PC-3 (cell line): Measurements from ENCODE around the gene PTRH2. TPM values are rescaled to one million over a fixed set of nuclear protein-coding genes. Genes with fewer than 3 reads are reported as not detected.

Experiments used
- ATAC-seq: fragments of 200-7000 bp; cut with Tn5 transposase; 2 replicates; pipeline ENCODE4 v1.9.1; 2020; ENCODE audit warnings: mild to moderate bottlenecking, moderate library complexity
- BruUV-seq: library from RNA; stranded (reverse); fragments of 400-500 nt; replicated peaks from 2 replicates; lab custom pipeline; 2021; lab: Mats Ljungman, UMichigan
- CTCF ChIA-PET: fragments of 300-600 bp; sonication (Branson Sonifier 250); formaldehyde crosslinking; loops from one replicate; lab custom pipeline; 2022; ENCODE audit warnings: antibody characterized with exemption; lab: Charles Lee
- POLR2A ChIA-PET: fragments of 300-600 bp; sonication (Branson Sonifier 250); formaldehyde crosslinking; loops from one replicate; lab custom pipeline; 2022; ENCODE audit warnings: antibody characterized with exemption; ENCODE audit not compliant: unreplicated experiment; lab: Charles Lee
- DNase-seq: peaks from one replicate; pipeline ENCODE4 v3.0.0-alpha.2; 2015
- H2AFZ ChIP-seq: fragments of 300-600 bp; sonication (generic); 2 replicates; pipeline ENCODE4 v1.6.0; 2016; ENCODE audit warnings: antibody characterized with exemption, low read length
- H3F3A ChIP-seq: fragments of 300-600 bp; sonication (generic); one replicate; pipeline ENCODE4 v1.6.0; 2017; ENCODE audit warnings: antibody characterized with exemption, low read length, control low read depth, mild to moderate bottlenecking; ENCODE audit not compliant: unreplicated experiment
- H3K27ac ChIP-seq: fragments of 300-600 bp; sonication (generic); 2 replicates; pipeline ENCODE4 v1.5.1; 2016; ENCODE audit warnings: mild to moderate bottlenecking, low read length
- H3K27me3 ChIP-seq: fragments of 300-600 bp; sonication (generic); 2 replicates; pipeline ENCODE4 v1.6.1; 2016; ENCODE audit warnings: low read length, mixed read lengths
- H3K36me3 ChIP-seq: fragments of 300-600 bp; sonication (generic); 2 replicates; pipeline ENCODE4 v1.6.1; 2016; ENCODE audit warnings: low read depth, mixed run types, low read length, mixed read lengths
- H3K4me1 ChIP-seq: fragments of 300-600 bp; sonication (generic); 2 replicates; pipeline ENCODE4 v1.5.1; 2016; ENCODE audit warnings: low read length; ENCODE audit not compliant: insufficient read depth
- H3K4me2 ChIP-seq: fragments of 300-600 bp; sonication (generic); 2 replicates; pipeline ENCODE4 v1.6.0; 2016; ENCODE audit warnings: low read length
- H3K4me3 ChIP-seq: fragments of 300-600 bp; sonication (generic); 2 replicates; pipeline ENCODE4 v1.5.1; 2016; ENCODE audit warnings: mild to moderate bottlenecking, low read length, mixed read lengths
- H3K79me2 ChIP-seq: fragments of 300-600 bp; sonication (generic); 2 replicates; pipeline ENCODE4 v1.6.1; 2017; ENCODE audit warnings: low read length, mixed read lengths
- H3K9ac ChIP-seq: fragments of 300-600 bp; sonication (generic); 2 replicates; pipeline ENCODE4 v1.6.0; 2016; ENCODE audit warnings: mild to moderate bottlenecking, low read length
- H3K9me2 ChIP-seq: fragments of 300-600 bp; sonication (generic); replicated peaks from 2 replicates; pipeline ENCODE4 v1.6.1; 2016; ENCODE audit warnings: mixed run types, low read length, mixed read lengths
- H3K9me3 ChIP-seq: fragments of 300-600 bp; sonication (generic); 2 replicates; pipeline ENCODE4 v1.6.1; 2016; ENCODE audit warnings: low read length, mixed read lengths
- H4K20me1 ChIP-seq: fragments of 300-600 bp; sonication (generic); 2 replicates; pipeline ENCODE4 v1.6.1; 2016; ENCODE audit warnings: low read length, mixed read lengths
- EZH2 ChIP-seq: fragments of 300-600 bp; sonication (generic); IDR thresholded peaks from one replicate; pipeline ENCODE4 v1.6.1; 2017; ENCODE audit warnings: antibody characterized with exemption, mild to moderate bottlenecking, low read length; ENCODE audit not compliant: unreplicated experiment
- EZH2phosphoT487 ChIP-seq: fragments of 300-600 bp; sonication (generic); IDR thresholded peaks from 2 replicates; pipeline ENCODE4 v1.6.1; 2018; ENCODE audit warnings: mild to moderate bottlenecking, antibody characterized with exemption, low read length, borderline replicate concordance
- intact Hi-C: fragments of 100-400 bp; cut with micrococcal nuclease; formaldehyde crosslinking; loops from 2 replicates; pipeline ENCODE4 v1.9.0; 2023
- total RNA-seq: library from RNA; depleted of rRNA; stranded (reverse); fragments of >200 nt; gene quantifications from 2 replicates; pipeline ENCODE4 v1.2.3, GENCODE V29; 2014
- TF ChIP-seq, protein P1 (sequence below): fragments of 300-600 bp; sonication (generic); conservative IDR thresholded peaks from 2 replicates; pipeline ENCODE4 v1.5.1; 2017; ENCODE audit warnings: antibody characterized with exemption, low read depth, mild to moderate bottlenecking, low read length

The PTRH2 gene
- total RNA-seq, 1 experiment from 2014 or later = 69.8 TPM

- TF ChIP-seq EZH2 (no peak), EZH2phosphoT487 (no peak)
- TF ChIP-seq, protein P1, sequence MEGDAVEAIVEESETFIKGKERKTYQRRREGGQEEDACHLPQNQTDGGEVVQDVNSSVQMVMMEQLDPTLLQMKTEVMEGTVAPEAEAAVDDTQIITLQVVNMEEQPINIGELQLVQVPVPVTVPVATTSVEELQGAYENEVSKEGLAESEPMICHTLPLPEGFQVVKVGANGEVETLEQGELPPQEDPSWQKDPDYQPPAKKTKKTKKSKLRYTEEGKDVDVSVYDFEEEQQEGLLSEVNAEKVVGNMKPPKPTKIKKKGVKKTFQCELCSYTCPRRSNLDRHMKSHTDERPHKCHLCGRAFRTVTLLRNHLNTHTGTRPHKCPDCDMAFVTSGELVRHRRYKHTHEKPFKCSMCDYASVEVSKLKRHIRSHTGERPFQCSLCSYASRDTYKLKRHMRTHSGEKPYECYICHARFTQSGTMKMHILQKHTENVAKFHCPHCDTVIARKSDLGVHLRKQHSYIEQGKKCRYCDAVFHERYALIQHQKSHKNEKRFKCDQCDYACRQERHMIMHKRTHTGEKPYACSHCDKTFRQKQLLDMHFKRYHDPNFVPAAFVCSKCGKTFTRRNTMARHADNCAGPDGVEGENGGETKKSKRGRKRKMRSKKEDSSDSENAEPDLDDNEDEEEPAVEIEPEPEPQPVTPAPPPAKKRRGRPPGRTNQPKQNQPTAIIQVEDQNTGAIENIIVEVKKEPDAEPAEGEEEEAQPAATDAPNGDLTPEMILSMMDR = no peak
- Histone ChIP-seq H2AFZ (no peak overlapping the region), H3K36me3 (no peaks in the 10 kb centered on the region), H3K4me3 (no peak overlapping the region), H3K9ac (no peak overlapping the region), H3K9me2 (no peaks in the 10 kb centered on the region), H3F3A (no peaks in the 10 kb centered on the region), H3K4me1 (peaks cover 18% of the 10 kb centered on the region), H3K79me2 (peaks cover 96% of the 10 kb centered on the region), H3K27me3 (no peaks in the 10 kb centered on the region), H3K27ac (no peak overlapping the region), H3K4me2 (no peak overlapping the region), H4K20me1 (peaks cover 34% of the 10 kb centered on the region), H3K9me3 (no peaks in the 10 kb centered on the region)
- CTCF ChIA-PET = no interaction called here
- intact Hi-C loops = no loop called here
- DNase-seq = no peak
- ATAC-seq = no peak
- no TSS peak for BruUV-seq
- POLR2A ChIA-PET = no interaction called here
These were observed 4.7 kb upstream of the PTRH2 start for GRCh38 chr17:59711936-59712335.

GRCh38 chr17:59707971-59708430, 771 bp upstream of the PTRH2 start:
- intact Hi-C loops = loop anchor here (1.0 to 2.0 kb wide), 2 partner anchors 89 to 145 kb away; partner anchors contain the start of gene CLTC
- H4K20me1 ChIP-seq = peaks cover 60% of the 10 kb centered on the region
- CTCF ChIA-PET = no interaction called here
- no peak for DNase-seq
- H2AFZ ChIP-seq = peak overlapping the region; percentile 65
- peak overlapping the region; percentile 76 for H3K4me3 ChIP-seq
- no peak for TF ChIP-seq EZH2phosphoT487
- TF ChIP-seq, protein P1 = no peak
- no peak for TF ChIP-seq EZH2
- H3K79me2 ChIP-seq = peaks cover 97% of the 10 kb centered on the region
- no peaks in the 10 kb centered on the region for H3F3A ChIP-seq
- no peaks in the 10 kb centered on the region for H3K9me2 ChIP-seq
- BruUV-seq = no TSS peak
- H3K4me1 ChIP-seq = peaks cover 32% of the 10 kb centered on the region
- ATAC-seq = no peak; the same call in 1 of the 2 replicates
- no peaks in the 10 kb centered on the region for H3K9me3 ChIP-seq
- peaks cover 10% of the 10 kb centered on the region; the same call in 1 of the 2 replicates for H3K36me3 ChIP-seq
- POLR2A ChIA-PET = interaction anchor here (0.5 to 1.5 kb wide), 3 partner anchors 90 to 216 kb away, joined by 5 to 12 read pairs (median 7); no protein-coding TSS in a partner anchor
- peak overlapping the region; percentile 95 for H3K9ac ChIP-seq
- peak overlapping the region; percentile 67 for H3K27ac ChIP-seq
- H3K27me3 ChIP-seq = no peaks in the 10 kb centered on the region
- peak overlapping the region; percentile 90 for H3K4me2 ChIP-seq

GRCh38 chr17:59702304-59702703, 4.9 kb downstream of the PTRH2 start:
- BruUV-seq = no TSS peak
- Histone ChIP-seq H3K9me2 (no peaks in the 10 kb centered on the region), H4K20me1 (peaks cover 83% of the 10 kb centered on the region), H3K36me3 (peaks cover 49% of the 10 kb centered on the region), H3F3A (peaks cover 4% of the 10 kb centered on the region), H3K9ac (no peak overlapping the region), H3K4me2 (no peak overlapping the region), H3K4me3 (no peak overlapping the region), H3K27me3 (no peaks in the 10 kb centered on the region), H2AFZ (no peak overlapping the region), H3K4me1 (peaks cover 14% of the 10 kb centered on the region), H3K9me3 (no peaks in the 10 kb centered on the region), H3K79me2 (peaks cover 99% of the 10 kb centered on the region), H3K27ac (no peak overlapping the region)
- ATAC-seq (no peak), DNase-seq (no peak)
- intact Hi-C loops = no loop called here
- TF ChIP-seq, protein P1 = no peak
- POLR2A ChIA-PET = no interaction called here
- CTCF ChIA-PET = interaction anchor here (0.6 kb wide), 1 partner anchor 156 kb away, joined by 3 read pairs; no protein-coding TSS in a partner anchor
